ENCODE measurements around the gene CDS1. TPM values are rescaled to one million over a fixed set of nuclear protein-coding genes. Genes with fewer than 3 reads are reported as not detected.

The CDS1 gene
- total RNA-seq, 1 donor from 2014 or later, result 22.2 TPM

DNA sequence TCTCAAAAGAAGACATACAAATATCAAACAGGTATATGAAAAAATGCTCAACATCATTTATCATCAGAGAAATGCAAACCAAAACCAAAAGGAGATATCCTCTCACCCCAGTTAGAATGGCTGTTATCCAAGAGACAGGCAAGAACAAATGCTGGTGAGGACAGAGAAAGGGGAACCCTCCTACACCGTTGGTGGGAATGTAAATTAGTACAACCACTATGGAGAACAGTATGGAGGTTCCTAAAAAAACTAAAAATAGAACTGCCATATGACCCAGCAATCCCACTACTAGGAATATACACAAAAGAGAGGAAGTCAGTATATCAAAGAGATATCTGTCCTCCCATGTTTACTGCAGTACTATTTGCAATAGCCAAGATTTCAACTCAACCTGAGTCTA lies 83.5 kb downstream of the CDS1 start:
- Mint-ChIP-seq H3K4me3 (ENCODE audit: low read depth) (no peak overlapping the region), H3K4me1 (ENCODE audit: low read depth) (peaks cover 2% of the 10 kb centered on the region), H3K9me3 (ENCODE audit: low read depth) (peaks cover 13% of the 10 kb centered on the region), H3K36me3 (ENCODE audit: insufficient read depth) (peaks cover 24% of the 10 kb centered on the region), H3K27ac (no peak overlapping the region), H3K27me3 (no peaks in the 10 kb centered on the region)
- DNase-seq (ENCODE audit: low spot score, unreplicated experiment), result no peak
- TF ChIP-seq, protein P1, sequence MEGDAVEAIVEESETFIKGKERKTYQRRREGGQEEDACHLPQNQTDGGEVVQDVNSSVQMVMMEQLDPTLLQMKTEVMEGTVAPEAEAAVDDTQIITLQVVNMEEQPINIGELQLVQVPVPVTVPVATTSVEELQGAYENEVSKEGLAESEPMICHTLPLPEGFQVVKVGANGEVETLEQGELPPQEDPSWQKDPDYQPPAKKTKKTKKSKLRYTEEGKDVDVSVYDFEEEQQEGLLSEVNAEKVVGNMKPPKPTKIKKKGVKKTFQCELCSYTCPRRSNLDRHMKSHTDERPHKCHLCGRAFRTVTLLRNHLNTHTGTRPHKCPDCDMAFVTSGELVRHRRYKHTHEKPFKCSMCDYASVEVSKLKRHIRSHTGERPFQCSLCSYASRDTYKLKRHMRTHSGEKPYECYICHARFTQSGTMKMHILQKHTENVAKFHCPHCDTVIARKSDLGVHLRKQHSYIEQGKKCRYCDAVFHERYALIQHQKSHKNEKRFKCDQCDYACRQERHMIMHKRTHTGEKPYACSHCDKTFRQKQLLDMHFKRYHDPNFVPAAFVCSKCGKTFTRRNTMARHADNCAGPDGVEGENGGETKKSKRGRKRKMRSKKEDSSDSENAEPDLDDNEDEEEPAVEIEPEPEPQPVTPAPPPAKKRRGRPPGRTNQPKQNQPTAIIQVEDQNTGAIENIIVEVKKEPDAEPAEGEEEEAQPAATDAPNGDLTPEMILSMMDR (IDR thresholded peaks at IDR 0.05; ENCODE audit: unreplicated experiment), result no peak

DNA sequence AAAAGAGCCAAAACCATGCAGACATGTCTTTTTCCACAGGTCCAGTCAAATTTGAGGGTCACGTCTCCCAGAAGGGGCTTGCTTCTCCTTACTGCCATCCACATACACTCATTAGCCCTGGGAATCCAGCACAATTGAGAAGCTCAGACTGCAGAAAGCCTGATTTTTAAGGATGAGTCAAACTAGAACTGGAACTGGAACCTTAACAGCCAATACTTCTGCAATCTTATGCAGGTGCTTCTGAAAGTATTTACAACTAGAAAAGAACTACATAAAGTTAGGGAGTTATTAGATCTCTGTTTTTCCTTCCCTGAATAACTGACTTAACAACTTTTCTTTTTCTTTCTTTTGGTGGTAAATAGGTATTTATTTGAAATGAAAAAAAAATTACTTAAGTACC lies 86.3 kb downstream of the CDS1 start:
- TF ChIP-seq, protein P1 (IDR thresholded peaks at IDR 0.05; ENCODE audit: unreplicated experiment), result no peak
- no peak overlapping the region for H3K27ac Mint-ChIP-seq
- no peaks in the 10 kb centered on the region for H3K27me3 Mint-ChIP-seq
- peaks cover 32% of the 10 kb centered on the region for H3K36me3 Mint-ChIP-seq (ENCODE audit: insufficient read depth)
- H3K9me3 Mint-ChIP-seq (ENCODE audit: low read depth), result peaks cover 13% of the 10 kb centered on the region
- H3K4me1 Mint-ChIP-seq (ENCODE audit: low read depth), result no peaks in the 10 kb centered on the region
- no peak overlapping the region for H3K4me3 Mint-ChIP-seq (ENCODE audit: low read depth)
- DNase-seq (ENCODE audit: low spot score, unreplicated experiment), result no peak

DNA sequence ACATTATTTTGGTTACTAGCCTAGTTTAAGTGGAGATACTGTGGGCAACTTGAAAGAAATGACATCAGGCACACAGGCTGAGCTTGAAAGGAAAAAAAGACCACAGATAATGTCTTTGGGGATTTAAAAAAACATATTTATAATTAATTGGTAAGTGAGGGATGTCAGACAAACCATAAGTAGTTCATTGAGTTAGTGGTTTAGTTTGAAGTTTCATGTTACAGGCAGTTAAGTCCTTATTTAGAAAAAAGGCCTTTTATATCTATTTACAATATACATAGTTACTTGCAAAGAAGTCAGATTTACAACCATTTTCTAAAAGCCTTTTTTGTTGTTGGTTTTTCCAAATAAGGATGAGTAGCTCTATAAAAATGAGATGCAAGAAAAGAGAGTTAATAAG lies 89.2 kb downstream of the CDS1 start:
- no peaks in the 10 kb centered on the region for H3K9me3 Mint-ChIP-seq (ENCODE audit: low read depth)
- peaks cover 2% of the 10 kb centered on the region for H3K4me1 Mint-ChIP-seq (ENCODE audit: low read depth)
- H3K27ac Mint-ChIP-seq, result no peak overlapping the region
- H3K27me3 Mint-ChIP-seq, result no peaks in the 10 kb centered on the region
- no peak for DNase-seq (ENCODE audit: low spot score, unreplicated experiment)
- peaks cover 22% of the 10 kb centered on the region for H3K36me3 Mint-ChIP-seq (ENCODE audit: insufficient read depth)
- H3K4me3 Mint-ChIP-seq (ENCODE audit: low read depth), result no peak overlapping the region
- TF ChIP-seq, protein P1 (IDR thresholded peaks at IDR 0.05; ENCODE audit: unreplicated experiment), result no peak

DNA sequence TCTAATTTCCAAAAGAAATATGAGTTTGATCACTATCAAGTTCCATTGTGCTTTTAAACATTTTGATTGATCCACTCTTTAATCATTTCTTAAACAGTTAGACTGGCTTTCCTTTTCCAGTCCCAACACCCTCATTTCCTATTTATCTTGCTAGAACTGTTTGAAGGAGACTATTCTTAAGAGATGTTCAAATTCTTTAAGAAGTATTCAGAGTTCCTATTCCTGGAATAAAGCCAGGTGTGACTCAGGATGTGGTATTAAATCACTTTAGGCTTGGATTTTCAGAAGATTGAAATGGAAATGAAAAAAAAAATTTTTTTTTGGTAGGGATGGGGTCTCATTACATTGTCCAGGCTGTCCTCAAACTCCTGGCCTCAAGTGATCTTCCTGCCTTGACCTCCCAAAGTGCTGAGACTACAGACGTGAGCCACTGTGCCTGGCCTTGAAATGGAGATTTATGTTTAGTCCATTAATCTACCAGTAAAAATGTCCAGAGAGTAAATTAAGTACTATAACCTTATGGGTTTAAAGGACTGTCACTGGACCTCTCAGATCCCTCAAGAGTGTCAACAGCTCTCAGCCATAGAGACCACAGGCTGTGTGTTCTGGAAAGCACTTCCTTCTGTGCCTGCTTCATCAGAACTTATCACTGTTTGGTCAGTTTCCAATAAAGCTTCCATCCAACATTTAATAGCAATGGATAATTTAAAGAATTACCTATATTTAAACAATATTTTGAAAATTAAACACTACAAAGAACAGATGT lies 90.7 kb downstream of the CDS1 start:
- H3K9me3 Mint-ChIP-seq (ENCODE audit: low read depth), result no peaks in the 10 kb centered on the region
- peaks cover 25% of the 10 kb centered on the region for H3K36me3 Mint-ChIP-seq (ENCODE audit: insufficient read depth)

DNA sequence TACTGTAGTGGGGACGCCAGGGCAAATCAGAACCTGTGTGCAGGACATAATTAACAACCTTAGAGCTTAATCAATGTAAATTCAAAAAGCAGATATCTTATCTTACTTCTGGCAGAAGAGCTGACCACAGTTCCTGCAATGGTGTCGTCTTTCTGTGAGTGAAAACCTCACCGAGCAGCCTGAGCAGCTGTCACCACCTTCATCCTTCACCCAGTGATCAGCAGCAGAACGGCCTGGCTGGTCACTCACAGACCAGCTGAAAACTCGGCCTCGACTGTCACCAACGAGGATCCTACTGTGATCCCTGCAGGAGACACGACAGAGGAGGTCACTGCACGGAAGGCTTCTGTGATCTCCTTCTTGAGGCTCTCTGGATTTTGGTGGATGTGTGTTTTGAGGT lies 94.2 kb downstream of the CDS1 start:
- H3K27me3 Mint-ChIP-seq, result no peaks in the 10 kb centered on the region
- H3K4me1 Mint-ChIP-seq (ENCODE audit: low read depth), result peaks cover 6% of the 10 kb centered on the region
- H3K36me3 Mint-ChIP-seq (ENCODE audit: insufficient read depth), result peaks cover 38% of the 10 kb centered on the region
- H3K9me3 Mint-ChIP-seq (ENCODE audit: low read depth), result no peaks in the 10 kb centered on the region
- DNase-seq (ENCODE audit: low spot score, unreplicated experiment), result no peak
- TF ChIP-seq, protein P1 (IDR thresholded peaks at IDR 0.05; ENCODE audit: unreplicated experiment), result no peak
- no peak overlapping the region for H3K4me3 Mint-ChIP-seq (ENCODE audit: low read depth)
- H3K27ac Mint-ChIP-seq, result no peak overlapping the region

More for the DNA sequence above, 90.7 kb downstream of the CDS1 start:
- DNase-seq (ENCODE audit: low spot score, unreplicated experiment), result no peak
- H3K4me1 Mint-ChIP-seq (ENCODE audit: low read depth), result peaks cover 2% of the 10 kb centered on the region
- H3K4me3 Mint-ChIP-seq (ENCODE audit: low read depth), result no peak overlapping the region
- H3K27me3 Mint-ChIP-seq, result no peaks in the 10 kb centered on the region
- TF ChIP-seq, protein P1 (IDR thresholded peaks at IDR 0.05; ENCODE audit: unreplicated experiment), result no peak
- H3K27ac Mint-ChIP-seq, result no peak overlapping the region

Data from progenitor cell of endocrine pancreas (in vitro differentiated cells).